ENCODE data around the gene ZBTB33.

DNA sequence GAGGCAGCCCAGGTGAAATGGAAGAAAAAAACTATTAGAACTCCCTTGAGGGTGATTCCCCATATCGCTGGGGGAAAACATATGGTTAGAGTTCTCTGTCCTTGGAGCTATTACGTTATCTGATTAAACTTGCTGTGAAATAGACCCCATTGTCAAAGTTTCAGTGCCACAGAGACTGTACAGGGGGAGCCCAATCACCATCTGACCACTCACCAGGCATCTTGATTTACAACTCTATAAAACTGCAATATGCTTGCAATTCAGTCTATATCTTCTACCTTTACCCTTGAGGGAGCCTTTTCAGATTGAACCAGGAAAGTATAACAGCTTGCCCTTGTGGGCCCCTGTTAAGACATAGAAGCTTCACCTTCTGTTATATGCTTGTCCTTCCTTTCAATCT is 42.4 kb downstream of the ZBTB33 start:
- TF ChIP-seq, protein P1, sequence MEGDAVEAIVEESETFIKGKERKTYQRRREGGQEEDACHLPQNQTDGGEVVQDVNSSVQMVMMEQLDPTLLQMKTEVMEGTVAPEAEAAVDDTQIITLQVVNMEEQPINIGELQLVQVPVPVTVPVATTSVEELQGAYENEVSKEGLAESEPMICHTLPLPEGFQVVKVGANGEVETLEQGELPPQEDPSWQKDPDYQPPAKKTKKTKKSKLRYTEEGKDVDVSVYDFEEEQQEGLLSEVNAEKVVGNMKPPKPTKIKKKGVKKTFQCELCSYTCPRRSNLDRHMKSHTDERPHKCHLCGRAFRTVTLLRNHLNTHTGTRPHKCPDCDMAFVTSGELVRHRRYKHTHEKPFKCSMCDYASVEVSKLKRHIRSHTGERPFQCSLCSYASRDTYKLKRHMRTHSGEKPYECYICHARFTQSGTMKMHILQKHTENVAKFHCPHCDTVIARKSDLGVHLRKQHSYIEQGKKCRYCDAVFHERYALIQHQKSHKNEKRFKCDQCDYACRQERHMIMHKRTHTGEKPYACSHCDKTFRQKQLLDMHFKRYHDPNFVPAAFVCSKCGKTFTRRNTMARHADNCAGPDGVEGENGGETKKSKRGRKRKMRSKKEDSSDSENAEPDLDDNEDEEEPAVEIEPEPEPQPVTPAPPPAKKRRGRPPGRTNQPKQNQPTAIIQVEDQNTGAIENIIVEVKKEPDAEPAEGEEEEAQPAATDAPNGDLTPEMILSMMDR (IDR thresholded peaks at IDR 0.05; ENCODE audit: insufficient read depth, low read length, poor library complexity, severe bottlenecking) = no peak
- TF ChIP-seq EZH2phosphoT487 (conservative IDR thresholded peaks at IDR 0.05; ENCODE audit: low read length) = no peak

Data from SU-DHL-6 (cell line).